ENCODE data around the gene TWIST2.

- TF ChIP-seq CTCF (conservative IDR thresholded peaks at IDR 0.05; ENCODE audit: low read length) = no peak
- TF ChIP-seq EZH2phosphoT487 (IDR thresholded peaks at IDR 0.05; ENCODE audit: borderline replicate concordance) = no peak
These were observed 108.8 kb downstream of the TWIST2 start for GRCh38 chr2:238956676-238957075.

Data from Loucy (cell line).